ENCODE measurements around the gene RCAN3. TPM values are rescaled to one million over a fixed set of nuclear protein-coding genes. Genes with fewer than 3 reads are reported as not detected.
A peak's percentile ranks its signal among the peaks of the same experiment; 100 is the strongest.

The RCAN3 gene
- total and polyA plus RNA-seq, 2 of the 13 experiments (the other 11 are each of a cell fraction or from before 2014, with no cell fraction given), result 12.2 to 13.3 TPM

DNA sequence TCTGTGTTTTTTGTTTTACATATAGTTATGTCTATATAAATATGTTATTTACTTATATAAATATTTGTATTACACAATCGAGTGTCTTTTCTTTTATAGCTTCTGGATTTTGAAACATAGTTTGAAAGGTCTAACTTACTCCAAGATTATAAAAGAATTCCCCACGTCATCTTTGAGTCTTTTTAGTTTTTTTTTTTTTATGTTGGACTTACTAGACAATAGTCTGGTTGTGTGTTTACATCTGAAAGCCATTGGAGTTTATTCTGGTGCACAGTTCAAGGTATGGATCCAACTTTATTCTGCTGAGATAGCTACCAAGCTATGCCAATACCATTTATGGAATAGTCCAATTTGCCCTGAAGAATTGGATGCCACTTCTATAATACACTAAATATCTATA lies 26.1 kb upstream of the RCAN3 start:
- H3K36me3 ChIP-seq (replicated peaks in 1 of 2; ENCODE audit: control insufficient read depth in 1 of 2, insufficient read depth in 2 of 2, low read length in 2 of 2), result no peaks in the 10 kb centered on the region
- in situ Hi-C loops (cut with HindIII; ENCODE audit: extremely low pct_ligation_motif_present, low pct_unique_long_range_greater_than_20kb) (no loop called here), intact Hi-C loops (cut with micrococcal nuclease; ENCODE audit: unreplicated experiment) (no loop called here)
- no peak overlapping the region for H3K4me3 ChIP-seq (replicated peaks in 1 of 3; ENCODE audit: insufficient read depth in 1 of 3, low read depth in 2 of 3, low read length in 3 of 3)
- H3K79me2 ChIP-seq (ENCODE audit: insufficient read depth, low read length), result no peaks in the 10 kb centered on the region
- no peak overlapping the region; the same call in 1 of the 2 replicates for H3K4me2 ChIP-seq (ENCODE audit: low read depth, low read length)
- BruUV-seq (replicated peaks), result no TSS peak
- no peak overlapping the region for H2AFZ ChIP-seq (ENCODE audit: low read length)
- FAIRE-seq (peak; percentile 18), ATAC-seq (no peak), DNase-seq (ENCODE audit: low spot score) (no peak)
- no peaks in the 10 kb centered on the region for H3K27me3 ChIP-seq (ENCODE audit: control insufficient read depth in 1 of 2, insufficient read depth in 2 of 2, low read length in 2 of 2)
- under 1% methylated on average over 2 of the region's 2 CpGs for WGBS (ENCODE audit: low lambda C conversion rate)
- peaks cover 45% of the 10 kb centered on the region for H3K4me1 ChIP-seq (ENCODE audit: insufficient read depth, low read length)
- ChIA-PET CTCF (ENCODE audit: low intra/inter-chr PET ratio, low total read pairs) (no interaction called here), POLR2A (no interaction called here)
- H3K27ac ChIP-seq (ENCODE audit: extremely low read length, insufficient read depth, low read length), result no peak overlapping the region
- H3K9ac ChIP-seq (ENCODE audit: insufficient read depth, low read depth, low read length), result no peak overlapping the region
- H4K20me1 ChIP-seq (ENCODE audit: insufficient read depth, low read length), result no peaks in the 10 kb centered on the region
- no peaks in the 10 kb centered on the region for H3K9me3 ChIP-seq (ENCODE audit: low read length)
- TF ChIP-seq IKZF1 (IDR thresholded peaks at IDR 0.05), result no peak
- TF ChIP-seq CEBPB (IDR thresholded peaks at IDR 0.05; ENCODE audit: borderline replicate concordance, low read depth, low read length), result no peak
- TF ChIP-seq ZNF446 (CRISPR knock-in tag; IDR thresholded peaks at IDR 0.05), result no peak
- TF ChIP-seq TRIM24 (CRISPR knock-in tag; IDR thresholded peaks at IDR 0.05), result no peak

DNA sequence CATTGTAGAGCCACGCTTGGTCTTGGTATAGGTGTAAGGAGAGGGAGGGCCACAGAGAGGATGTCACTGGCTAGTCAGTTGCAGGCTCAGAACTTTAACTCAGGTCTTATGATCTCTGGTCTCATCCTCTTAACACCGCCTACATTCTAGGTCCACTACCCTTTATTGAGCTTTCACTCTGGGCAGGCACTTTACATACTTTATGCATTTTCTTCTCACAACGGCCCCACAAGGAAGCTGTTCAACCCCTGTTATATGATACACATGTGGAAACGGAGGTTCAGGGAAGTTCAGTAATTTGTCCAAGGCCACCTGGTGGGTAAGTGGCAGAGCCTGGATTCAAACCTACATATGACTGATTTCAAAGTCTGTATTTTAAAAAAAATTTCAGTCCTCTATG lies 25.3 kb upstream of the RCAN3 start:
- in situ Hi-C loops (cut with HindIII; ENCODE audit: extremely low pct_ligation_motif_present, low pct_unique_long_range_greater_than_20kb) (no loop called here), intact Hi-C loops (cut with micrococcal nuclease; ENCODE audit: unreplicated experiment) (no loop called here)
- Histone ChIP-seq H3K79me2 (ENCODE audit: insufficient read depth, low read length) (no peaks in the 10 kb centered on the region), H3K9ac (ENCODE audit: insufficient read depth, low read depth, low read length) (no peak overlapping the region), H3K4me2 (ENCODE audit: low read depth, low read length) (peak overlapping the region; percentile 11; the same call in 1 of the 2 replicates), H4K20me1 (ENCODE audit: insufficient read depth, low read length) (no peaks in the 10 kb centered on the region), H3K9me3 (ENCODE audit: low read length) (no peaks in the 10 kb centered on the region), H3K27ac (ENCODE audit: extremely low read length, insufficient read depth, low read length) (no peak overlapping the region), H3K4me3 (replicated peaks in 1 of 3; ENCODE audit: insufficient read depth in 1 of 3, low read depth in 2 of 3, low read length in 3 of 3) (no peak overlapping the region), H3K27me3 (ENCODE audit: control insufficient read depth in 1 of 2, insufficient read depth in 2 of 2, low read length in 2 of 2) (no peaks in the 10 kb centered on the region), H3K4me1 (ENCODE audit: insufficient read depth, low read length) (peaks cover 48% of the 10 kb centered on the region), H2AFZ (ENCODE audit: low read length) (no peak overlapping the region), H3K36me3 (replicated peaks in 1 of 2; ENCODE audit: control insufficient read depth in 1 of 2, insufficient read depth in 2 of 2, low read length in 2 of 2) (no peaks in the 10 kb centered on the region)
- ATAC-seq, result peak; percentile 40; the same call in 2 of the 3 replicates
- WGBS (ENCODE audit: low lambda C conversion rate), result 29% methylated on average over 4 of the region's 4 CpGs
- no TSS peak for BruUV-seq (replicated peaks)
- ChIA-PET CTCF (ENCODE audit: low intra/inter-chr PET ratio, low total read pairs) (no interaction called here), POLR2A (no interaction called here)
- no peak for FAIRE-seq
- no peak for DNase-seq (ENCODE audit: low spot score)
- TF ChIP-seq TEAD3 (CRISPR knock-in tag; optimal IDR thresholded peaks at IDR 0.05; ENCODE audit: borderline replicate concordance) (no peak), ZNF101 (CRISPR knock-in tag; IDR thresholded peaks at IDR 0.05; ENCODE audit: borderline replicate concordance, low read depth) (no peak), HMGXB3 (CRISPR knock-in tag; IDR thresholded peaks at IDR 0.05; ENCODE audit: borderline replicate concordance) (no peak), ZBTB20 (CRISPR knock-in tag; IDR thresholded peaks at IDR 0.05; ENCODE audit: borderline replicate concordance, low read depth) (no peak), ZNF17 (CRISPR knock-in tag; IDR thresholded peaks at IDR 0.05) (no peak), LBX2 (CRISPR knock-in tag; IDR thresholded peaks at IDR 0.05; ENCODE audit: borderline replicate concordance) (no peak), EHMT2 (IDR thresholded peaks at IDR 0.05; ENCODE audit: borderline replicate concordance, low read depth, low read length) (no peak), ZNF501 (CRISPR knock-in tag; IDR thresholded peaks at IDR 0.05) (no peak), NR2F6 (IDR thresholded peaks at IDR 0.05) (no peak), NR2F6 (CRISPR knock-in tag; IDR thresholded peaks at IDR 0.05) (no peak), PTBP1 (IDR thresholded peaks at IDR 0.05; ENCODE audit: low read depth, low read length, poor library complexity, severe bottlenecking) (no peak), ZC3H4 (CRISPR knock-in tag; IDR thresholded peaks at IDR 0.05; ENCODE audit: borderline replicate concordance) (no peak)

Data from HepG2 (cell line).